ENCODE data around the gene RPTOR.
"Not testable (repeated sequence)": the region's sequence is repeated elsewhere in the genome, so short reads cannot be mapped to it uniquely, and the experiment has no call there.

The RPTOR gene

GRCh38 chr17:80751946-80752581 is 207.4 kb downstream of the RPTOR start:
- DNase-seq: no peak

DNA sequence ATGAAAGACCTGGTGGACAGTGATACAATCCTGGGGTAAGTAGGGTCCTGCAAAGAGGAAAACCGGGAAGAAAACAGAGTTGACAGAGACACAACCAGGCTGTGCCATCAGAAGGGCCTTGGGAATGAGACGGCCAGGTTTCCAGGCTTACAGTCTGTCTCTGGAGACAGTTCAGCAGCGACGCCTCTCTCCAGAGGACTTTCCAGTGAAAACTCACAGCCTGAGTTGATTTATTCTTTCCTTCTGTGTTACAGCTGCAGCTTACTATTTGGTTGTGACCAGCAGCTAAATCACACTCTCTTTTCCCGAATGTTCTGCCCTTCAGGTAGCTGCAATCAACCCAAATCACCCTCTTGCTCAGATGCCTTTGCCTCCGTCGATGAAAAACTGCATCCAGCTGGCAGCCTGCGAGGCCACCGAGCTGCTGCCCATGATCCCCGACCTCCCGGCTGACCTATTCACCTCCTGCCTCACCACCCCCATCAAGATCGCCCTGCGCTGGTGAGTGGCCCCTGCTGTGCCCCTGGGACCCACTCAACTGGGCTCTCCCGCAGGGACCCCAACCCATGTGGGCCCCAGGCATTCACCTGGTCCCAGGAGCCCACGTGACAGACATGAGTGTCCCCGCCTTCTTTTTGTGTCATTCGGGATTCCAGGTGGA is 209.2 kb downstream of the RPTOR start:
- no peak for DNase-seq

GRCh38 chr17:80754846-80755245 is 210.2 kb downstream of the RPTOR start:
- DNase-seq: no peak

DNA sequence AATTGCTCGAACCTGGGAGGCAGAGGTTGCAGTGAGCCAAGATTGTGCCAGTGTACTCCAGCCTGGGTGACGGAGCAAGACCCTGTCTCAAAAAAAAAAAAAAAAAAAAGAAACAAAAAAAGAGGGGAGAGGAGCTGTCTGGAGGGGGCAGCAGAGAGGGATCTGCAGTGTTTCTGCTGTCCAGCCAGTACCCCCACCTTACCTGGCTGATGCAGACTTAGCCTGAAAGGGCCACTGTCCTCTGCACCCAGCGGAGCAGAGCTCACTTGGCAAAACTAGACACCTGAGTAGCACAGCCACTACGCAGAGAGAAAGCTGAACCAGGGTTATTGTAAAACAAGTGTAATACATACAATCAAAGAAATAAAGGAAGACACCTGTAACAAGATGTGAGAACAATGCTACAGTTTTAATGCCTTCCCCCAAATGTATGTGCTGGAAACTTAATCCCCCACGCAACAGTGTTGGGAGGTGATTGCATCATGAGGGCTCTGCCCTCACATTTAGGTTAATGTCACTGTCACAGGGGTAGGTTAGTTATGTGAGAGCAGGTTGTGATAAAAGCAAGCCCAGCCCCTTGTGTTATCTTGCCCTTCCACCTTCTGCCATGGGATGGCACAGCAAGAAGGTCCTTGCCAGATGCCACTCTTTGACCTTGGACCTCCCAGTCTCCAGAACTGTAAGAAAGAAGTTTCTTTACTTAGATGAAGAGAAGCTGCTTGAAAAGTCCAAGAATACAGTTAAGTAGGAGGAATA is 211.2 kb downstream of the RPTOR start:
- DNase-seq: no peak

DNA sequence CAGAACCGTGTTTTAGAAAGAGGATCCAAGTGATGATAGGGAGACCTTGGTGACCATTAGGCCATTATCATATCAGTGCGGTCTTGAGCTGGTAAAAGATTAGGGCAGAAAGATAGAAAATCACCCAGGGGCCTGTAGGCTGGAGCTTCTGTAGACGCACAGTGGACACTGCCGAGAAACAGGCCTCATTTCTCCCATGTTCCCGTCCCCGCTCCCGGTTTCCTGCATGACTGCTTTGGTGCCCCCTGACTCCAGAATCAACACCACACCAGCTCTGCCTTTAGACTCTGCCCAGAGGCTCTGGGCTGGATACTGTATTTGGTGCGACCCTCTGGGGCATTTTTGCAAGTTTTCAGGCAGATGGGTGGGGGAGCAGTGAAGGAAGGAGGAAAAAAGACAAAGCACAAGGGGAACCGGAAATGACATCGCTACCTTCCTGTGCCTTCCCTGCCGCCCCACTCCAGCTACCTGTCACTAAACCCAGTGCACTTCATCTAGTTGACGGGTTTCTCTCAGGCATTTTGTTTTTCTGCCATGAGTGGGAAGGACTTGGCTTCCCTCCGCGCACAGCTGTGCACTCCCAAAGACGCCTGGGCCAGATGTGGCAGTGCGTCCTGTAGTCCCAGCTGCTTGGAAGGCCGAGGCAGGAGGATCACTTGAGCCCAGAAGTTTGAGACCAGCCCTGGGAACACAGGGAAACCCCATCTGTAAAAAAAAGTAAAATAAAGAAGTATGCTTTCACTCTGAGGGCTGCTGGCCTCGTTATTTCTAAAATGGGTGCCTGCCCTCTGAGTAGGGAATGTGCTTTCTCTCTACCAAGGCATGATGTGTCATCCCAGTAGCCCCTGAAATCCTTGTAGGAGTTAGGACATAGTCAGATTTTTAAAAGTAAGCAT is 214.1 kb downstream of the RPTOR start:
- peak; percentile 25 to 27 for DNase-seq

DNA sequence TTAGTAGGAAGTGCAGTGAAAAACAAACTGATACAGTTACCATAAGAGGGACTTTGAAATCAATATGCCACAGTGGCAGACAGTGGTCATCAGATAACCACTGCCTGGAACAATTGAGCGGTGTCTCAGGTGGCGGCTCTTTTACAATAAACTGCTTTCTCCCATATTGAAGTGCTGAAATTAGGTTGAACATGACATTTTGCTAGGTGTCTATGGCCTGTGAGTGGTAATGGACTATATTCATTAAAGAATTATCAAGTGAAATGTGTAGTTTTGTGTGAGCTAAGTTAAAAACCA is 214.7 kb downstream of the RPTOR start:
- DNase-seq: peak; percentile 26 to 35

- DNase-seq: no peak
Observed at GRCh38 chr17:80760511-80760911, 215.9 kb downstream of the RPTOR start.

- DNase-seq: peak; percentile 78 to 84
Observed at GRCh38 chr17:80761110-80761871, 216.7 kb downstream of the RPTOR start.

GRCh38 chr17:80762076-80762475 is 217.4 kb downstream of the RPTOR start:
- no peak for DNase-seq

- DNase-seq: no peak
Observed at GRCh38 chr17:80763293-80763867, 218.7 kb downstream of the RPTOR start.

- DNase-seq: not testable (repeated sequence)
Observed at GRCh38 chr17:80764627-80765145, 220.0 kb downstream of the RPTOR start.

GRCh38 chr17:80765241-80765961 is 220.8 kb downstream of the RPTOR start:
- no peak for DNase-seq

DNA sequence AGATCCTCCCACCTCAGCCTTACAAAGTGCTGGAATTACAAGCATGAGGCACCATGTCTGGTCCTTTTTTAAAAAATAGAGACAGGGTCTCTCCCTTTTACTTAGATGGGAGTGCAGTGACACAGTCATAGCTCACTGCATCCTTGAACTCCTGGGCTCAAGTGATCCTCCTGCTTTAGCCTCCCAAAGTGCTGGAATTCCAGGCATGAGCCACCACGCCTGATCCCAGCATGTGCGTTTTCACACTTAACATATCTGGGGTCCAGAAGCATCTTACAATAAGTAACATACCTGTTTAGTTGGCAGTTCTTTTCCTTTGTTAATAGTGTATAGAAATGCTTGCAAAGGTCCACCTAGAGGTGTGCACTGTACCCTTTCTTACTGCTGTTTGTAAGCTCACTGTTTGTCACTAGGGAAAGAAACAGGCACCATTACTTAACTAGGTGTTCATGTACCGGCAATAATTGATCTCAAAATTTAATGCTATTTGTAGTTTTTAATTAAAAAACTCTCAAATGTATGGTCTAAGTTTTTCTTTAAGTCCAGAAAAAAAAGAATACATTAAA is 221.7 kb downstream of the RPTOR start:
- no peak for DNase-seq

GRCh38 chr17:80768389-80768788 is 223.8 kb downstream of the RPTOR start:
- no peak for DNase-seq

DNA sequence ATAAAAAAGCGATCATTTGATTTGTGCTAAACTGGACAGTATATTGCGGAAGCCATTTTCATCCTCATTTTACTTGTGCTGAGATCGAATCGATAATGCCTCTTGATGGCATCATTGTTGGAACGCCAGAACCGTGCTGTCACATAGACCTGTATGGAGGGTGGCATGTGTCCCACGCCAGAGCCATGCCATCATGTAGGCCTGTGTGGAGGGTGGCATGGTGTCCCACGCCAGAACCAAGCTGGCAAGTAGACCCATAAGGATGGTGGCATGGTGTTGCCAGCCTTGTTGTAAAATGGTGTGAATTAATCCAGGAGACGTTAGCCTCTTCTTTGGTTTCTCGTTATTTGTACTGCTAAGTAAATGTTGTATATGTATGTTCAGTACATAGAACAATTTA is 224.3 kb downstream of the RPTOR start:
- no peak for DNase-seq

DNA sequence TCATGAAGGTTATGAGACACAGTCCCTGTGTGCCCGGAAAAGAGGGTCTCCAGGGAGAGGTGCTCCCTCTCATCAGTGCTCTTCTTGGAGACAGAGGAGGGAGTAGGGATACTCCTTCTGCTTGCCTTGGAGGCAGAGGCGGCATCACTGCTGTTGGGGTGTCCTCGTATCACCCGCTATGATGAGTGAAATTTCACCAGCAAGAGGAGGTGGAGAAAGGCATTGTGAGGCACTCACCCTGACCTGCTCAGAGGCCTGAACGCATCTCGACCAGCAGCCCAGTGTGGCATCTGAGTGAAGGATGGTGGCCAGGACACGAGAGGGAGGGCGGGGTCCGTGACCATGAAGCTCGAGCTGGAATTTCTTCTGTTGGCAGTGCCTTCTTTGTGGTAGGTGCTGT is 224.9 kb downstream of the RPTOR start:
- DNase-seq: no peak

- no peak for DNase-seq
Observed at GRCh38 chr17:80769936-80770625, 225.4 kb downstream of the RPTOR start.

DNA sequence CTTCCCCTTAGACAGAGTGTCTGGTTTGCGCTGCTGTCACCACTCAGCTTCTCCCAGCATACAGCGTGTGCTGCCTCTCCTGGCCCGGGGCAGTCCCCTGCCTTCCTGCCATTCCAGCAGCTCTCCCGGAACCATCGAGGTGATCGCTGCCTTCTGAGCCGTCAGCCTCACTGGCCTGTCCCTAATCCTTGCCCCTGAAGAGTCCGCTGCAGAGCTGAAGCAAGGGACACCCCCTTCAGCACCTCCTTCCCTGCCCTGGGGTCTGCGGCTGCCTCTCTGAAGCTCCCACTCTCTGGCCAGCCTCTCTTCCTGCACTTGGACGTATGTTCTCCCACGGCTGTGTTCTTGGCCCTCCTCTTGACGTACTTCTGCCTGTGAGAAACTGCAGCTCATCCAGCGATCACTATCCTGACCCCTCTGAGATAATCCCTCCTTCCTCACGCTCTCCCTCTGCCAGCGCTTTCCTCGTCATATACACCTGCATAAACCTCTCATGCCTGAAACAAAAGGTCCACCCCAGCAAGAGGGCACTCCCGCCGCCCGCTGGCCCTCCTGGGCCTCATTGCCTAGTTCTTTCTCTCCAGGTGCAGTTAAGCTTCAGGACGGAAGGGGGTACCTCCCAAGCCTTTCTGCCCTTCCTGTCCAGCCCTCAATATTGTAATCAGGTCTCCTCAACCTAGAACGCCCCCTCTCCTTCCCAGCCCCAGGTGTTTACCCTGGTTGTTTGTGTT is 226.4 kb downstream of the RPTOR start:
- no peak for DNase-seq

DNA sequence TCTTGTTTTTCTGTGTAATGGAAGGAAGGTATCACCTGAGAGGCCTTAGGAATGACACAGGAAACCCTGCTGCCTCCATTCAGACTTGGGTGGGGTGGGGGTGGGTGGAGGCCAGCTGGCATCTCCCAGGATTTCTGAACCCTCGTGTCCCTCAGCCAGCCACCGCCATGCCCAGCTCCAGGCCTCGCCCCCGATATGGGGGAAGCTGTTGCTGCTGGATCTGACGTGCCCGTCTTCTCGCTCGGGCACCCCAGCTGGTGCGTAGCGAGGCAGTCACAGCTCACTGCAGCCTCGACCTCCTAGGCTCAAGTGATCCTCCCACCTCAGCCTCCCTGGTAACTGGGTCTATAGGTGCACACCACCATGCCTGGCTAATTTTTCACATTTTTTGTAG is 227.0 kb downstream of the RPTOR start:
- no peak for DNase-seq

- DNase-seq: no peak
Observed at GRCh38 chr17:80772906-80773242, 228.2 kb downstream of the RPTOR start.
